Left renal pelvis (tissue), 4 donors: ENCODE data around the gene EBLN1. TPM values are rescaled to one million over a fixed set of nuclear protein-coding genes. Genes with fewer than 3 reads are reported as not detected.
"Not testable (repeated sequence)": the region's sequence is repeated elsewhere in the genome, so short reads cannot be mapped to it uniquely, and the experiment has no call there.

Source experiments
- DNase-seq, 4 donors: peaks; one replicate each; pipeline ENCODE4 v3.0.0-alpha.2; 2013; ENCODE audit warnings: low read depth in 4 of 4, low spot score in 3 of 4
- polyA plus RNA-seq, 4 donors: library from polyadenylated mRNA; unstranded; fragments of 120-200 nt; gene quantifications; one replicate each; pipeline ENCODE4 v1.2.1, GENCODE V29; 2013; ENCODE audit not compliant: insufficient read length in 4 of 4

Gene EBLN1
- polyA plus RNA-seq, 4 donors: 0.15 TPM; not detected in 3

GRCh38 chr10:22228943-22229801 is 11.4 kb upstream of the EBLN1 start:
- DNase-seq: peak; percentile 82 to 90 (median 87)

GRCh38 chr10:22228167-22228938 is 10.5 kb upstream of the EBLN1 start:
- DNase-seq: peak in 1 of 4 donors; percentile 33

GRCh38 chr10:22226599-22226998 is 8.8 kb upstream of the EBLN1 start:
- no peak for DNase-seq

- DNase-seq: no peak
These were observed 4.7 kb upstream of the EBLN1 start for GRCh38 chr10:22222236-22223190.

GRCh38 chr10:22219308-22219707 is 1.5 kb upstream of the EBLN1 start:
- DNase-seq: no peak

GRCh38 chr10:22218448-22218847 is 633 bp upstream of the EBLN1 start:
- DNase-seq: no peak

- DNase-seq: not testable (repeated sequence)
These were observed 731 bp downstream of the EBLN1 start for GRCh38 chr10:22217084-22217483.

GRCh38 chr10:22210267-22210666 is 7.5 kb downstream of the EBLN1 start:
- no peak for DNase-seq

- no peak for DNase-seq
These were observed 23.9 kb downstream of the EBLN1 start for GRCh38 chr10:22193945-22194344.

- no peak for DNase-seq
These were observed 32.2 kb downstream of the EBLN1 start for GRCh38 chr10:22185586-22185985.

GRCh38 chr10:22183771-22184461 is 33.9 kb downstream of the EBLN1 start:
- peak; percentile 19 to 34 (median 23) for DNase-seq

- no peak for DNase-seq
These were observed 37.1 kb downstream of the EBLN1 start for GRCh38 chr10:22180724-22181123.

GRCh38 chr10:22174442-22174841 is 43.4 kb downstream of the EBLN1 start:
- no peak for DNase-seq

GRCh38 chr10:22171131-22171530 is 46.7 kb downstream of the EBLN1 start:
- no peak for DNase-seq

- no peak for DNase-seq
These were observed 47.2 kb downstream of the EBLN1 start for GRCh38 chr10:22170582-22170981.

- no peak for DNase-seq
These were observed 57.8 kb downstream of the EBLN1 start for GRCh38 chr10:22159979-22160378.

- no peak for DNase-seq
These were observed 58.6 kb downstream of the EBLN1 start for GRCh38 chr10:22159180-22159579.
